GM21717 (cell line): Measurements from ENCODE around the gene NAT14.

Source experiments
- ATAC-seq: cut with Tn5 transposase; IDR thresholded peaks from one replicate; pipeline ENCODE4 v1.9.1; 2021; ENCODE audit warnings: mild to moderate bottlenecking, moderate library complexity; ENCODE audit not compliant: unreplicated experiment

Gene NAT14

GRCh38 chr19:55498246-55498840 lies 13.4 kb downstream of the NAT14 start:
- no peak for ATAC-seq

DNA sequence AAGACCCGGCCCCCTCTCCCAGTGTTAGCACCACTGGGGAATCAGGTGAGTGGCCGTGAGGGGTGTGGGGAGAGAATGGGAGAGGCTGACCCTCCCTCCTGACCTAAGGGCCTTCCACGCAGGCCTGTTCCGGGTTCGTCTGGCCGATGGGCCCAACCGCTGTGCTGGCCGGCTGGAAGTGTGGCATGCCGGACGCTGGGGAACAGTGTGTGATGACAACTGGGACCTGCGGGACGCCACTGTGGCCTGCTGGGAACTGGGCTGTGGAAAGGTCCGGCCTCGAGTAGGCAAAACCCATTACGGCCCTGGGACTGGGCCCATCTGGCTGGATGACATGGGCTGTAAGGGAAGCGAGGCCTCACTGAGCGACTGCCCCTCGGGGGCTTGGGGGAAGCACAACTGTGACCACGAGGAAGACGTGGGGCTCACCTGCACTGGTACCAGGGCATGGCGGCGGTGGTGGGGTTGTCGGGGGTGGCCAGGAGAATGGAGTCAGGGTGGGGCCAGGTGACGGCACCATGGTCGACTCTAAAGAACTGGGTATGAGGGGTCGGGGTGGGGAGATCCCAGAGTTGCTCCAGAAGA lies 15.5 kb downstream of the NAT14 start:
- ATAC-seq, result no peak

- no peak for ATAC-seq
Measured at GRCh38 chr19:55502197-55502952, 17.4 kb downstream of the NAT14 start.

GRCh38 chr19:55503157-55503501 lies 18.1 kb downstream of the NAT14 start:
- no peak for ATAC-seq

DNA sequence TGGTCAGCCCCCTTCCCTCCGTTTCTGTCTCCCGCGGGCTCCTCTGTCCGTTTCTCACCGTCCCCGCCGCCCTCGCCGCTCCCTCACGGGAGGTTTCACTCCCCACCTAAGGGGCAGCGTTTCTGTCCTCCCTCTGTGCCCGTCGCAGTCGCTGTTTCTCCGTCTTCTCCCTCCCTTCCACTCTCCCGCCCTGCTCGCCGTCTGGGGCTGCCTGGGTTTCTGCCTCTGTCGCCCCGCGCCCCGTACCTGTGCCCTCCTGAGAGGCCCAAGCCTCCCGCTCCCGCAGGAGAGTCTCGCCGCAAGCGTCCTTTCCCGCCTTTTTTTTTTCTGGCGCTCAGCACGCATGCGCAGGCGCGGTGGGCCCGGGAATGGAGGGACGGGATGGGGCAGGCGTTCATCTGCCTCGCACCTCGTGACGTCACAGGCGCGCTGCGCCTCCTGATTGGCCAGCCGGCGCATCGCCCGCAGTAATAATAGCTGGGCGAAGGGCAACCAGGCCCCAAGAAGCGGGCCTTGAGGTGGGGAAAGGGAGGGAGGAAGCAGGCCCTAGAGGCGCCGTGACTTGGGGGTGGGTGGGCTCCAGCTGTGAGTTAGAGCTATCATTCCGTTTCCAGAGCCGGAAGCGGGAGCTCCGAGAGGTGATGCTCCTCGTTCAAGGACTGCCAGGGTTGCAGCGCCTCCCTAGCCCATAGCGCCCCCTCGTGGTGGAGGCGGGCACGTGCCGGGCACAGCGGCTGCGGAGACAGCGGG lies 18.7 kb downstream of the NAT14 start:
- peak; percentile 78 for ATAC-seq

- no peak for ATAC-seq
Measured at GRCh38 chr19:55504252-55504603, 19.2 kb downstream of the NAT14 start.

GRCh38 chr19:55504981-55505380 lies 20.0 kb downstream of the NAT14 start:
- ATAC-seq, result no peak

- ATAC-seq, result no peak
Measured at GRCh38 chr19:55508120-55508519, 23.1 kb downstream of the NAT14 start.

- peak; percentile 89 for ATAC-seq
Measured at GRCh38 chr19:55516878-55517620, 32.1 kb downstream of the NAT14 start.

- ATAC-seq, result no peak
Measured at GRCh38 chr19:55519451-55520311, 34.7 kb downstream of the NAT14 start.

DNA sequence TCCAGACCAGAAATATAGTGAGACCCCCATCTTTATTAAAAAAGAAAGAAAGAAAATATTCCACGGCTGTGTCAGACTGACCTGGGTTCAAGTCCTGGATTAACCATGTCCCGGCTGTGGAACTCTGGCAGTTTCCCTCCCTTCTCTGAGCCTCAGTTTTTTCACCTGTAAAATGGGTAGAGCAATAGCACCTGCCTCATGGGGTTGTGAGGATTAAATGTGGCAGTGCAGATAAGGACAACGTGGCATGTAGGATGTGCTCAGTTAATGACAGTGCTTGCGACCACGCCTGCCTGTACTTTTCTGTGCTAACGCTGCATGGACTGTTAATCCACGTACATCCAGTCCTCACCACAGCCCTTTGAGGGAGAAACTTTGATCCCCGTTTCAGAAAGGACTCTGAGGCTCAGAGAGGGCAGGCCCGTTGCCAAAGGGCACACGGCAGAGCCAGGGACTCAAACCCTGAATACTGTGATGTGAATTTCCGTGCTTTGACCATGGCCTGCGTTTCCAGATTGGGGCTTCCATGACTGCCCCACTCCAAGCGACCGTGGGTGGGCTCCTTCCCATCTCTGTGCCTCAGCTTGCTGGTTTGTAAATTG lies 35.8 kb downstream of the NAT14 start:
- ATAC-seq, result no peak

GRCh38 chr19:55525289-55526101 lies 40.5 kb downstream of the NAT14 start:
- ATAC-seq, result no peak

GRCh38 chr19:55526216-55527196 lies 41.5 kb downstream of the NAT14 start:
- no peak for ATAC-seq

GRCh38 chr19:55527197-55528029 lies 42.4 kb downstream of the NAT14 start:
- no peak for ATAC-seq

DNA sequence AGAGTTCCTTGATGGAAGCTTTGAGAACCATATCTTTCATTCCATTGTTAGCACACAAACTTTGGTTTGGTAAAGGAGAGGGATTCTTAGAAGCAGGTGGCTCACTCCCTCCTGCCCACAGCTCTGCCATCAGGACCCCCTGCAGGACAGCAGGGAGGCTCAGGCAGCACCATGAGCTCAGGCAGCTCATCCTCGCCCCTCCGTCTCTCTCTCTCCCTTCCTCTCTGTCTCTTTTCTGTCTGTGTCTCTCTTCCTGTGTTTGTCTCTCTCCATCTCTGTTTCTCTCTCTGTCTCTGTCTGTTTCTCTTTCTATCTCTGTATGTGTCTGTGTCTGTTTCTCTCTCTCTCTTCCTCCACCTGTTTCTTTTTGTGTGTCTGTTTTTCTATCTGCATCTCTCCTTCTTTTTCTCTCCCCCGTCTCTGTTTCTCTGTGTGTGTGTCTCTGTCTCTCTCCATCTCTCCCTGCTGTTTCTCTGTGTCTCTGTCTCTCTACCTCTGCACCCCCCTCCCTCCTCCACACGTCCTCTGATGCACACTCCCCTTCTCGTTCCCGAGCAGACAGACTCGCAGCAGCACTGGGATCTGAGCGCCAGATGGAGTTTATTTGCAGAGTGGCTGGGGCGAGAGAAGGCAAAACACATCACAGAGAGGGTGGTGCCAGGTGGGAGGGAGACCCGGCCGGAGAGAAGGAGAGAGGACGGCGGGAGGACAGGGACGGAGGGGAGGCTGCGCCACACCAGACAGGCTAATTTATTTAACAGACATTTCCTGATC lies 43.2 kb downstream of the NAT14 start:
- no peak for ATAC-seq

- ATAC-seq, result no peak
Measured at GRCh38 chr19:55529636-55530234, 44.7 kb downstream of the NAT14 start.
